IgD-negative memory B cell (primary cell): ENCODE measurements around the gene PLCB3. TPM values are rescaled to one million over a fixed set of nuclear protein-coding genes. Genes with fewer than 3 reads are reported as not detected.
A peak's percentile ranks its signal among the peaks of the same experiment; 100 is the strongest.

Experiments used
- H3K27ac Mint-ChIP-seq, 3 donors: one replicate each; pipeline ENCODE4 v1.8.0; 2020 to 2022; ENCODE audit warnings: mild to moderate bottlenecking in 3 of 3, mixed read lengths in 3 of 3, moderate library complexity in 1 of 3
- H3K27me3 Mint-ChIP-seq: one replicate; pipeline ENCODE4 v1.8.0; 2021; ENCODE audit warnings: mixed read lengths
- H3K36me3 Mint-ChIP-seq: one replicate; pipeline ENCODE4 v1.8.0; 2020; ENCODE audit warnings: mild to moderate bottlenecking, mixed read lengths
- H3K4me1 Mint-ChIP-seq, 3 donors: one replicate each; pipeline ENCODE4 v1.8.0; 2020 to 2022; ENCODE audit warnings: mixed read lengths in 3 of 3, mild to moderate bottlenecking in 1 of 3
- H3K4me3 Mint-ChIP-seq, 4 donors: one replicate each; pipeline ENCODE4 v1.8.0; 2020 to 2022; ENCODE audit warnings: mild to moderate bottlenecking in 4 of 4, mixed read lengths in 4 of 4, moderate library complexity in 3 of 4
- H3K9me3 Mint-ChIP-seq, 3 donors: one replicate each; pipeline ENCODE4 v1.8.0; 2020 to 2021; ENCODE audit warnings: mixed read lengths in 3 of 3, mild to moderate bottlenecking in 1 of 3
- polyA plus RNA-seq: library from polyadenylated mRNA; unstranded; fragments of 300-500 nt; fragmentation: Illumina TruSeq; gene quantifications from one replicate; pipeline ENCODE4 v1.2.3, GENCODE V29; 2021

The PLCB3 gene
- polyA plus RNA-seq, 1 donor from 2014 or later, result 0.33 TPM

GRCh38 chr11:64286801-64287159 is 35.5 kb downstream of the PLCB3 start:
- peaks cover 3 to 14% (median 7%) of the 10 kb centered on the region in 3 donors for H3K4me1 Mint-ChIP-seq
- peaks cover 7% of the 10 kb centered on the region for H3K27me3 Mint-ChIP-seq
- H3K4me3 Mint-ChIP-seq, result peak overlapping the region; percentile 74 to 94 (median 90)
- peaks cover 0 to 3% (median 0%) of the 10 kb centered on the region in 3 donors for H3K9me3 Mint-ChIP-seq
- H3K36me3 Mint-ChIP-seq, result peaks cover 2% of the 10 kb centered on the region
- peak overlapping the region in 1 of 3 donors; percentile 96 for H3K27ac Mint-ChIP-seq

- peaks cover 2% of the 10 kb centered on the region for H3K36me3 Mint-ChIP-seq
- peaks cover 6 to 14% (median 7%) of the 10 kb centered on the region in 3 donors for H3K4me1 Mint-ChIP-seq
- H3K27me3 Mint-ChIP-seq, result peaks cover 10% of the 10 kb centered on the region
- H3K27ac Mint-ChIP-seq, result peak overlapping the region in 2 of 3 donors; percentile 73 to 96
- H3K4me3 Mint-ChIP-seq, result peak overlapping the region in 3 of 4 donors; percentile 33 to 91 (median 41)
- H3K9me3 Mint-ChIP-seq, result peaks cover 0 to 3% (median 0%) of the 10 kb centered on the region in 3 donors
These were observed 36.5 kb downstream of the PLCB3 start for GRCh38 chr11:64287676-64288352.

GRCh38 chr11:64288353-64288750 is 37.0 kb downstream of the PLCB3 start:
- Mint-ChIP-seq H3K27me3 (peaks cover 15% of the 10 kb centered on the region), H3K4me1 (peaks cover 6 to 12% (median 7%) of the 10 kb centered on the region in 3 donors), H3K9me3 (peaks cover 0 to 3% (median 0%) of the 10 kb centered on the region in 3 donors), H3K27ac (peak overlapping the region in 1 of 3 donors; percentile 96), H3K36me3 (no peaks in the 10 kb centered on the region), H3K4me3 (peak overlapping the region in 1 of 4 donors; percentile 91)

GRCh38 chr11:64289002-64289564 is 37.8 kb downstream of the PLCB3 start:
- Mint-ChIP-seq H3K9me3 (peaks cover 0 to 3% (median 0%) of the 10 kb centered on the region in 3 donors), H3K27me3 (peaks cover 21% of the 10 kb centered on the region), H3K4me1 (peaks cover 3 to 9% (median 7%) of the 10 kb centered on the region in 3 donors), H3K36me3 (no peaks in the 10 kb centered on the region), H3K4me3 (peak overlapping the region in 2 of 4 donors; percentile 73 to 91), H3K27ac (peak overlapping the region in 2 of 3 donors; percentile 20 to 96)

GRCh38 chr11:64290352-64291261 is 39.3 kb downstream of the PLCB3 start:
- H3K27ac Mint-ChIP-seq, result peak overlapping the region in 1 of 3 donors; percentile 74
- H3K36me3 Mint-ChIP-seq, result no peaks in the 10 kb centered on the region
- peaks cover 30% of the 10 kb centered on the region for H3K27me3 Mint-ChIP-seq
- H3K4me3 Mint-ChIP-seq, result peak overlapping the region; percentile 3 to 89 (median 70)
- peaks cover 0 to 3% (median 0%) of the 10 kb centered on the region in 3 donors for H3K9me3 Mint-ChIP-seq
- peaks cover 3 to 9% (median 7%) of the 10 kb centered on the region in 3 donors for H3K4me1 Mint-ChIP-seq

- H3K9me3 Mint-ChIP-seq, result peaks cover 0 to 3% (median 0%) of the 10 kb centered on the region in 3 donors
- peaks cover 33% of the 10 kb centered on the region for H3K27me3 Mint-ChIP-seq
- H3K36me3 Mint-ChIP-seq, result no peaks in the 10 kb centered on the region
- H3K4me1 Mint-ChIP-seq, result peaks cover 3 to 8% (median 6%) of the 10 kb centered on the region in 3 donors
- peak within 1 kb of the TSS; percentile 3 to 89 (median 70) for H3K4me3 Mint-ChIP-seq
- peak within 1 kb of the TSS in 1 of 3 donors; percentile 74 for H3K27ac Mint-ChIP-seq
These were observed 40.0 kb downstream of the PLCB3 start, which contains the start of gene KCNK4 for GRCh38 chr11:64291262-64291751. Gene KCNK4, plus strand, starts transcription at chr11:64291302. Its CDS starts 1,717 bp downstream, at chr11:64293019.

GRCh38 chr11:64291752-64292459 is 40.6 kb downstream of the PLCB3 start:
- Mint-ChIP-seq H3K4me3 (no peak overlapping the region), H3K4me1 (peaks cover 0 to 4% (median 3%) of the 10 kb centered on the region in 3 donors), H3K36me3 (no peaks in the 10 kb centered on the region), H3K9me3 (peaks cover 0 to 3% (median 0%) of the 10 kb centered on the region in 3 donors), H3K27ac (no peak overlapping the region), H3K27me3 (peaks cover 39% of the 10 kb centered on the region)

GRCh38 chr11:64292460-64293254 is 41.3 kb downstream of the PLCB3 start:
- Mint-ChIP-seq H3K4me3 (peak overlapping the region in 2 of 4 donors; percentile 41 to 51), H3K36me3 (no peaks in the 10 kb centered on the region), H3K27ac (peak overlapping the region in 1 of 3 donors; percentile 85), H3K9me3 (peaks cover 0 to 3% (median 0%) of the 10 kb centered on the region in 3 donors), H3K27me3 (peaks cover 43% of the 10 kb centered on the region), H3K4me1 (peaks cover 0 to 9% (median 3%) of the 10 kb centered on the region in 3 donors)

GRCh38 chr11:64294774-64295173 is 43.4 kb downstream of the PLCB3 start:
- Mint-ChIP-seq H3K36me3 (no peaks in the 10 kb centered on the region), H3K4me3 (peak overlapping the region in 1 of 4 donors; percentile 15), H3K27ac (peak overlapping the region in 1 of 3 donors; percentile 27), H3K4me1 (peaks cover 3 to 12% (median 7%) of the 10 kb centered on the region in 3 donors), H3K9me3 (peaks cover 0 to 3% (median 0%) of the 10 kb centered on the region in 3 donors), H3K27me3 (peaks cover 59% of the 10 kb centered on the region)

GRCh38 chr11:64295760-64296159 is 44.4 kb downstream of the PLCB3 start:
- H3K27ac Mint-ChIP-seq, result no peak overlapping the region
- peaks cover 8 to 13% (median 12%) of the 10 kb centered on the region in 3 donors for H3K4me1 Mint-ChIP-seq
- peaks cover 63% of the 10 kb centered on the region for H3K27me3 Mint-ChIP-seq
- no peaks in the 10 kb centered on the region for H3K36me3 Mint-ChIP-seq
- H3K9me3 Mint-ChIP-seq, result peaks cover 0 to 1% (median 0%) of the 10 kb centered on the region in 3 donors
- peak overlapping the region in 1 of 4 donors; percentile 15 for H3K4me3 Mint-ChIP-seq

- peak overlapping the region in 1 of 3 donors; percentile 61 for H3K27ac Mint-ChIP-seq
- H3K27me3 Mint-ChIP-seq, result peaks cover 64% of the 10 kb centered on the region
- peak overlapping the region in 2 of 4 donors; percentile 15 to 17 for H3K4me3 Mint-ChIP-seq
- no peaks in the 10 kb centered on the region for H3K9me3 Mint-ChIP-seq
- no peaks in the 10 kb centered on the region for H3K36me3 Mint-ChIP-seq
- H3K4me1 Mint-ChIP-seq, result peaks cover 11 to 16% (median 12%) of the 10 kb centered on the region in 3 donors
These were observed 44.9 kb downstream of the PLCB3 start for GRCh38 chr11:64296236-64296635.

- peak overlapping the region in 2 of 3 donors; percentile 7 to 61 for H3K27ac Mint-ChIP-seq
- H3K9me3 Mint-ChIP-seq, result no peaks in the 10 kb centered on the region
- peak overlapping the region in 3 of 4 donors; percentile 6 to 53 (median 29) for H3K4me3 Mint-ChIP-seq
- H3K27me3 Mint-ChIP-seq, result peaks cover 64% of the 10 kb centered on the region
- H3K4me1 Mint-ChIP-seq, result peaks cover 11 to 16% (median 12%) of the 10 kb centered on the region in 3 donors
- no peaks in the 10 kb centered on the region for H3K36me3 Mint-ChIP-seq
These were observed 45.7 kb downstream of the PLCB3 start for GRCh38 chr11:64296830-64297698.
